Measurements from ENCODE around the gene TRIM50. TPM values are rescaled to one million over a fixed set of nuclear protein-coding genes. Genes with fewer than 3 reads are reported as not detected.
"Not testable (repeated sequence)": the region's sequence is repeated elsewhere in the genome, so short reads cannot be mapped to it uniquely, and the experiment has no call there.

TRIM50 gene
- total RNA-seq, 1 donor from 2014 or later = 0.52 TPM

DNA sequence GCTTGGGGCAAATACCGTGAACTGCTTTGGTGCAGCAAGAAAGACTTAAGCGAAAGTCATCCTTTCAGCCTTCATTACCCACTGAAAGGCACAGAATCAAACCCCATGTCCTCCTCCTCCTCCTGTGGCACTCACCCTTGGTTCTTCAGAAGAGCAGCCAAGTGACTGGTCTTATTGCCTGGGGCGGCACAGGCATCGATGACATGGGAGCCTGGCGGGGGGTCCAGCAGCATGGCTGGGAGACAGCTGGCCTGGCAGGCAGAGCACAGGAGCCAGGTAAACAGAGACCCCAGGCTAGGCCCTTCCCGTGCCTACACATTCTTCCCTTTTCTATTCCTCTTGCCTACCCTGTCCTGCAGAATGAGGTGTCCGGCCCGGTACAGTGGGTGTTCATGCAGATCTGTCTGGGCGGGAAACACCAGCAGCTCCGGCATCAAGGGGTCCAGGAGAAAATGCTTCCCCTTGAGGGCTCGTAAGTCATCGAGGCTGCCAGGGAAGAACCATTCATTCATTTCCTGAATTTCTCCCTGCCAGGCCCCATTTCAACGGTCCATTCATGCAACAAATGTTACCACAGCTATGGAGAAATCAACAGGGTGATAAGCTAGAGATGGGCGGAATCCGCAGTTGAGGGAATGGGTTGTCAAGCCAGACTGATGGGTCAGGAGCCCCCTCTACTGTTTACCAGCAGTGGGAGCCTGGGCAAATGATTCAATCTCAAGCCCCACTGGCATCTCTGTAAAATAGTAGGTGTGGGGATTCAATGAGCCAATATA lies 23.1 kb downstream of the TRIM50 start:
- H3K27ac ChIP-seq (ENCODE audit: low read depth, low read length) = not testable (repeated sequence)

DNA sequence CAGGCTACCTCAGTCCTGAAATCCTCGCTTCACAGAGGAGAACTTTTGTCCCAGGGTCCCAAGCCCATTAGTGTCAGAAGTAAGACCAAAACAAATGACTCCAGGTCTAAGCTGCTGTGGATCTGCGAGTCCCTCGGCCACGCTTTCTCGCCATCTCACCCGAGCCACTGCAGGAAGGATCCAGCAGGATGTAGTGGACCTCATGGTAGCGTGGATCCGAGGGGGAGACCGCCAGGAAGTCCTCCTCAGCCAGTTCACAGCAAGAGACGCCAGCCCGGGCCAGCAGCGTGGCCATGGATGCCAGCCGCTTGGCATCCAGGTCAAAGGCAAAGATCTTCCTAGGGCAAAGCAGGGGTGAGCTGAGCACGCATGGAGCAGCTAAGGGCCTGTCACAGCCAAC lies 23.8 kb downstream of the TRIM50 start:
- peaks cover 23 to 26% (median 25%) of the 10 kb centered on the region in 3 donors for H3K36me3 ChIP-seq (ENCODE audit: control insufficient read depth in 3 of 3, insufficient read depth in 3 of 3, low read length in 3 of 3)
- H3K27me3 ChIP-seq (ENCODE audit: control insufficient read depth in 3 of 3, insufficient read depth in 3 of 3, low read length in 3 of 3) = no peaks in the 10 kb centered on the region
- no peak overlapping the region for H3K9ac ChIP-seq (ENCODE audit: low read depth in 1 of 3, low read length in 3 of 3)
- no peaks in the 10 kb centered on the region for H3K9me3 ChIP-seq (ENCODE audit: control insufficient read depth in 3 of 3, low read length in 3 of 3)
- no peak overlapping the region for H3K4me3 ChIP-seq (ENCODE audit: low read length in 3 of 3)
- no peak overlapping the region for H3K27ac ChIP-seq (ENCODE audit: low read depth, low read length)
- peaks cover 0 to 10% (median 9%) of the 10 kb centered on the region in 3 donors for H3K4me1 ChIP-seq (ENCODE audit: control insufficient read depth in 3 of 3, insufficient read depth in 3 of 3, low read length in 3 of 3)

More for the DNA sequence above, 23.1 kb downstream of the TRIM50 start:
- H3K4me1 ChIP-seq (ENCODE audit: control insufficient read depth in 3 of 3, insufficient read depth in 3 of 3, low read length in 3 of 3) = peaks cover 0 to 13% (median 13%) of the 10 kb centered on the region in 3 donors
- H3K36me3 ChIP-seq (ENCODE audit: control insufficient read depth in 3 of 3, insufficient read depth in 3 of 3, low read length in 3 of 3) = peaks cover 23 to 26% (median 25%) of the 10 kb centered on the region in 3 donors
- not testable (repeated sequence) for H3K27me3 ChIP-seq (ENCODE audit: control insufficient read depth in 3 of 3, insufficient read depth in 3 of 3, low read length in 3 of 3); H3K9ac ChIP-seq (ENCODE audit: low read depth in 1 of 3, low read length in 3 of 3); H3K9me3 ChIP-seq (ENCODE audit: control insufficient read depth in 3 of 3, low read length in 3 of 3); H3K4me3 ChIP-seq (ENCODE audit: low read length in 3 of 3)

- Histone ChIP-seq H3K27ac (ENCODE audit: low read depth, low read length) (no peak overlapping the region), H3K4me3 (ENCODE audit: low read length in 3 of 3) (no peak overlapping the region), H3K36me3 (ENCODE audit: control insufficient read depth in 3 of 3, insufficient read depth in 3 of 3, low read length in 3 of 3) (peaks cover 23 to 26% (median 25%) of the 10 kb centered on the region in 3 donors), H3K9me3 (ENCODE audit: control insufficient read depth in 3 of 3, low read length in 3 of 3) (no peaks in the 10 kb centered on the region), H3K27me3 (ENCODE audit: control insufficient read depth in 3 of 3, insufficient read depth in 3 of 3, low read length in 3 of 3) (no peaks in the 10 kb centered on the region), H3K4me1 (ENCODE audit: control insufficient read depth in 3 of 3, insufficient read depth in 3 of 3, low read length in 3 of 3) (peaks cover 0 to 8% (median 8%) of the 10 kb centered on the region in 3 donors), H3K9ac (ENCODE audit: low read depth in 1 of 3, low read length in 3 of 3) (no peak overlapping the region)
Observed at GRCh38 chr7:73303546-73303945, 24.3 kb downstream of the TRIM50 start.

GRCh38 chr7:73302846-73303245 lies 25.0 kb downstream of the TRIM50 start:
- H3K27me3 ChIP-seq (ENCODE audit: control insufficient read depth in 3 of 3, insufficient read depth in 3 of 3, low read length in 3 of 3); H3K9me3 ChIP-seq (ENCODE audit: control insufficient read depth in 3 of 3, low read length in 3 of 3); H3K4me3 ChIP-seq (ENCODE audit: low read length in 3 of 3); H3K9ac ChIP-seq (ENCODE audit: low read depth in 1 of 3, low read length in 3 of 3); H3K4me1 ChIP-seq (ENCODE audit: control insufficient read depth in 3 of 3, insufficient read depth in 3 of 3, low read length in 3 of 3); H3K27ac ChIP-seq (ENCODE audit: low read depth, low read length): not testable (repeated sequence)
- H3K36me3 ChIP-seq (ENCODE audit: control insufficient read depth in 3 of 3, insufficient read depth in 3 of 3, low read length in 3 of 3) = peaks cover 23 to 26% (median 25%) of the 10 kb centered on the region in 3 donors

DNA sequence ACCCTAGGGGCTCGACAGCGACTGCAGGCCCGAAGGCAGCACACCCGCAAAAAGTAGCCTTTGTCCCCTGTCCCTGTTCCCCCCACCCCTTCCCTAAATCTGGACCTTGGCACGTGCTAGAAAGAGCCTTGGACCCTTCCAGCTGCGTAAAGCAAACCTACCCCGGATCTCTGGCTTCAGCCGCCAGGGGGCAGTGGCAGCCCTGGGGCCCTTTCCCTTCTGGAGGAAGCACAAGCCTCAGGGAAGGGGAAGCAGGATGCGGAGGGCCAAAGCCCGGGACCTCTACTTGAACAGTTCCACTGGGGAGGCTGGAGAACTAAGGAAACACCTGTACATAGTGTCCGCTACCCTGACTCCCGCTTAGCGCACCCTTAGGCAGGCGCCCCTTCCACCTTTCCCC lies 26.8 kb downstream of the TRIM50 start:
- H3K9ac ChIP-seq (ENCODE audit: low read depth in 1 of 3, low read length in 3 of 3); H3K9me3 ChIP-seq (ENCODE audit: control insufficient read depth in 3 of 3, low read length in 3 of 3); H3K4me1 ChIP-seq (ENCODE audit: control insufficient read depth in 3 of 3, insufficient read depth in 3 of 3, low read length in 3 of 3); H3K27me3 ChIP-seq (ENCODE audit: control insufficient read depth in 3 of 3, insufficient read depth in 3 of 3, low read length in 3 of 3); H3K27ac ChIP-seq (ENCODE audit: low read depth, low read length); H3K4me3 ChIP-seq (ENCODE audit: low read length in 3 of 3): not testable (repeated sequence)
- H3K36me3 ChIP-seq (ENCODE audit: control insufficient read depth in 3 of 3, insufficient read depth in 3 of 3, low read length in 3 of 3) = peaks cover 18 to 25% (median 22%) of the 10 kb centered on the region in 3 donors

GRCh38 chr7:73299812-73300211 lies 28.1 kb downstream of the TRIM50 start:
- not testable (repeated sequence) for H3K27ac ChIP-seq (ENCODE audit: low read depth, low read length); H3K27me3 ChIP-seq (ENCODE audit: control insufficient read depth in 3 of 3, insufficient read depth in 3 of 3, low read length in 3 of 3); H3K9ac ChIP-seq (ENCODE audit: low read depth in 1 of 3, low read length in 3 of 3); H3K9me3 ChIP-seq (ENCODE audit: control insufficient read depth in 3 of 3, low read length in 3 of 3); H3K4me3 ChIP-seq (ENCODE audit: low read length in 3 of 3); H3K4me1 ChIP-seq (ENCODE audit: control insufficient read depth in 3 of 3, insufficient read depth in 3 of 3, low read length in 3 of 3)
- peaks cover 13 to 20% (median 18%) of the 10 kb centered on the region in 3 donors for H3K36me3 ChIP-seq (ENCODE audit: control insufficient read depth in 3 of 3, insufficient read depth in 3 of 3, low read length in 3 of 3)

DNA sequence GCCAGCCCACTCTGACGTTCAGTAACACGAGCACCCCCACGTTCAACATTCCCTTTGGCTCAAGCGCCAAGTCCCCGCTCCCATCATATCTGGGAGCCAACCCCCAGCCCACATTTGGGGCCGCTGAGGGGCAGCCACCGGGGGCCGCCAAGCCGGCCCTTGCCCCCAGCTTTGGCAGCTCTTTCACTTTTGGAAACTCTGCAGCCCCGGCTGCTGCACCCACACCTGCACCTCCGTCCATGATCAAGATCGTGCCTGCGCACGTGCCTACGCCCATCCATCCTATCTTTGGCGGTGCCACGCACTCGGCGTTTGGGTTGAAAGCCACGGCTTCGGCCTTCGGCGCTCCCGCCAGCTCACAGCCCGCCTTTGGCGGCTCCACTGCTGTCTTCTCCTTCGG lies 30.2 kb downstream of the TRIM50 start:
- H3K27ac ChIP-seq (ENCODE audit: low read depth, low read length); H3K9me3 ChIP-seq (ENCODE audit: control insufficient read depth in 3 of 3, low read length in 3 of 3); H3K4me1 ChIP-seq (ENCODE audit: control insufficient read depth in 3 of 3, insufficient read depth in 3 of 3, low read length in 3 of 3); H3K9ac ChIP-seq (ENCODE audit: low read depth in 1 of 3, low read length in 3 of 3); H3K27me3 ChIP-seq (ENCODE audit: control insufficient read depth in 3 of 3, insufficient read depth in 3 of 3, low read length in 3 of 3); H3K36me3 ChIP-seq (ENCODE audit: control insufficient read depth in 3 of 3, insufficient read depth in 3 of 3, low read length in 3 of 3); H3K4me3 ChIP-seq (ENCODE audit: low read length in 3 of 3): not testable (repeated sequence)

DNA sequence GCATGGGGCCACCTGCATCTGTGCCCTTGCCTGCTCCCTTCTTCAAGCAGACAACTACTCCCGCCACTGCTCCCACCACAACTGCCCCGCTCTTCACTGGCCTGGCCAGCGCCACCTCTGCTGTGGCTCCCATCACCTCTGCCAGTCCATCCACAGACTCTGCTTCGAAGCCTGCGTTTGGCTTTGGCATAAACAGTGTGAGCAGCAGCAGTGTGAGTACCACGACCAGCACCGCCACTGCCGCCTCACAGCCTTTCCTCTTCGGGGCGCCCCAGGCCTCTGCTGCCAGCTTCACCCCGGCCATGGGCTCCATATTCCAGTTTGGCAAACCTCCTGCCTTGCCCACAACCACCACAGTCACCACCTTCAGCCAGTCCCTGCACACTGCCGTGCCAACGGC lies 30.6 kb downstream of the TRIM50 start:
- H3K4me3 ChIP-seq (ENCODE audit: low read length in 3 of 3); H3K9me3 ChIP-seq (ENCODE audit: control insufficient read depth in 3 of 3, low read length in 3 of 3); H3K27me3 ChIP-seq (ENCODE audit: control insufficient read depth in 3 of 3, insufficient read depth in 3 of 3, low read length in 3 of 3); H3K4me1 ChIP-seq (ENCODE audit: control insufficient read depth in 3 of 3, insufficient read depth in 3 of 3, low read length in 3 of 3); H3K36me3 ChIP-seq (ENCODE audit: control insufficient read depth in 3 of 3, insufficient read depth in 3 of 3, low read length in 3 of 3); H3K9ac ChIP-seq (ENCODE audit: low read depth in 1 of 3, low read length in 3 of 3); H3K27ac ChIP-seq (ENCODE audit: low read depth, low read length): not testable (repeated sequence)

DNA sequence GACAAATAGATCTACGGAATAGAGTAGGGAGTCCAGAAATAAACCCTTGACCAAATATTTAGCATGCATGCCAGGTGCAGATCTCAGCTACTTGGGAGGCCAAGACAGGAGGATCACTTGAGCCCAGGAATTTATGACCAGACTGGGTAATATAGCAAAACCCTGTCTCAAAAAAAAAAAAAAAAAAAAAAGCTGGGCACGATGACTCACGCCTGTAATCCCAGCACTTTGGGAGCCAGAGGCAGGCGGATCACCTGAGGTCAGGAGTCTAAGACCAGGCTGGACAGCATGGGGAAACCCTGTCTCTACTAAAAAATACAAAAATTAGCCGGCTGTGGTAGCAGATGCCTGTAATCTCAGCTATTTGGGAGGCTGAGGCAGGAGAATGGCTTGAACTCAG lies 50.7 kb downstream of the TRIM50 start:
- H3K27ac ChIP-seq (ENCODE audit: low read depth, low read length); H3K9ac ChIP-seq (ENCODE audit: low read depth in 1 of 3, low read length in 3 of 3); H3K36me3 ChIP-seq (ENCODE audit: control insufficient read depth in 3 of 3, insufficient read depth in 3 of 3, low read length in 3 of 3); H3K4me1 ChIP-seq (ENCODE audit: control insufficient read depth in 3 of 3, insufficient read depth in 3 of 3, low read length in 3 of 3); H3K27me3 ChIP-seq (ENCODE audit: control insufficient read depth in 3 of 3, insufficient read depth in 3 of 3, low read length in 3 of 3); H3K9me3 ChIP-seq (ENCODE audit: control insufficient read depth in 3 of 3, low read length in 3 of 3); H3K4me3 ChIP-seq (ENCODE audit: low read length in 3 of 3): not testable (repeated sequence)

GRCh38 chr7:73267813-73268212 lies 60.1 kb downstream of the TRIM50 start:
- H3K4me3 ChIP-seq (ENCODE audit: low read length in 3 of 3); H3K9ac ChIP-seq (ENCODE audit: low read depth in 1 of 3, low read length in 3 of 3); H3K36me3 ChIP-seq (ENCODE audit: control insufficient read depth in 3 of 3, insufficient read depth in 3 of 3, low read length in 3 of 3): not testable (repeated sequence)

More at GRCh38 chr7:73267813-73268212, 60.1 kb downstream of the TRIM50 start:
- H3K9me3 ChIP-seq (ENCODE audit: control insufficient read depth in 3 of 3, low read length in 3 of 3); H3K27ac ChIP-seq (ENCODE audit: low read depth, low read length); H3K4me1 ChIP-seq (ENCODE audit: control insufficient read depth in 3 of 3, insufficient read depth in 3 of 3, low read length in 3 of 3); H3K27me3 ChIP-seq (ENCODE audit: control insufficient read depth in 3 of 3, insufficient read depth in 3 of 3, low read length in 3 of 3): not testable (repeated sequence)
